GM19463 (cell line): Measurements from ENCODE around the gene ZNF397.

Experiments
- ATAC-seq: cut with Tn5 transposase; IDR thresholded peaks from one replicate; pipeline ENCODE4 v1.9.1; 2021; ENCODE audit warnings: mild to moderate bottlenecking, moderate library complexity; ENCODE audit not compliant: unreplicated experiment

ZNF397 gene

DNA sequence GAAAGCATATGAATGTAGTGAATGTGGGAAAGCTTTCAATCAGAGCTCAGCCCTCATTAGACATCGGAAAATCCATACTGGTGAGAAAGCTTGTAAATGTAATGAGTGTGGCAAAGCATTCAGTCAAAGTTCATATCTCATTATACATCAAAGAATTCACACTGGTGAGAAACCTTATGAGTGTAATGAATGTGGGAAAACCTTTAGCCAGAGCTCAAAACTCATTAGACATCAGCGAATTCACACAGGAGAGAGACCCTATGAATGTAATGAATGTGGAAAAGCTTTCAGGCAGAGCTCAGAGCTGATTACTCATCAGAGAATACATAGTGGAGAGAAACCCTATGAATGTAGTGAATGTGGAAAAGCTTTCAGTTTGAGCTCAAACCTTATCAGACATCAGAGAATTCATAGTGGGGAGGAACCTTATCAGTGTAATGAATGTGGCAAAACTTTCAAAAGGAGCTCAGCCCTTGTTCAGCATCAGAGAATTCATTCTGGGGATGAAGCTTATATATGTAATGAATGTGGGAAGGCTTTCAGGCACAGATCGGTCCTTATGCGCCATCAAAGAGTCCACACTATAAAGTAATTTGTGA lies 5.0 kb downstream of the ZNF397 start:
- ATAC-seq: no peak

GRCh38 chr18:35246831-35247230 lies 6.0 kb downstream of the ZNF397 start:
- no peak for ATAC-seq

GRCh38 chr18:35247412-35248249 lies 6.8 kb downstream of the ZNF397 start:
- no peak for ATAC-seq

GRCh38 chr18:35248429-35248828 lies 7.6 kb downstream of the ZNF397 start:
- no peak for ATAC-seq

DNA sequence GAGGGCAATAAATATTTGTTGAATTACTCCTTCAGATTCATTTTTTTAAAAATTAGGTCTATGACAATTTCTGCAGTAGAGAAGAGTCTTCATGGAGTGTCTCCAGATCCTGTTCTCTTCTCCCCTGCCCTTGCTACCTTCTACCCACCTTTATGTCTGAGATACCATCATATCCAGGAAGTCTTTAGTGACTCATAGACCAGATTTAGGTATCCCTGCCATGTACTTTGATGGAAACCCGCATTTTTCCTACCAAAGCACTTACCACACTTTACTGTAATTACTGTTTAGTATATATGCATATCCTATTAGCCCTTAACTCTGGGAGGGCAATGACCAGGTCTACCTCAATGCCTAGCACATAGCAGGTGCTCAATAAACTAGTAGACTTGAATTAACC lies 11.6 kb downstream of the ZNF397 start:
- ATAC-seq: no peak

- ATAC-seq: no peak
These were observed 12.9 kb downstream of the ZNF397 start for GRCh38 chr18:35253655-35254287.

DNA sequence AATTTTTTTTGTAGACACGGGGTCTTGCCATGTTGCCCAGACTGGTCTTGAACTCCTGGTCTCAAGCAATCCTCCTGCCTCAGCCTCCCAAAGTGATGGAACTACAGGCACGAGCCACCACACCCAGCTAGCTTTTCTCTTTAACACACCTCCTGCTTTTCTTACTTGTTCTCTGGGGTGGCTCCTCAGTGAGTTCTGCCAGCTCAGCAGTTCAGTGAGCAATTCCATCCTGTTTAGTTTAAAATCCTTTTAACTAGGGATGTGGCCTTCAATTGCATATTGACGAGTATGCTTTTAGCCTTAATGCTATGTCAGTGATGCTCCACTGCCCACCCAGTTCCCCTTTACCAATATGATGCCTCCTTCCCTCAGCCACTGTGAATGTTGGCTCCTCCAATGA lies 16.1 kb downstream of the ZNF397 start:
- ATAC-seq: no peak

DNA sequence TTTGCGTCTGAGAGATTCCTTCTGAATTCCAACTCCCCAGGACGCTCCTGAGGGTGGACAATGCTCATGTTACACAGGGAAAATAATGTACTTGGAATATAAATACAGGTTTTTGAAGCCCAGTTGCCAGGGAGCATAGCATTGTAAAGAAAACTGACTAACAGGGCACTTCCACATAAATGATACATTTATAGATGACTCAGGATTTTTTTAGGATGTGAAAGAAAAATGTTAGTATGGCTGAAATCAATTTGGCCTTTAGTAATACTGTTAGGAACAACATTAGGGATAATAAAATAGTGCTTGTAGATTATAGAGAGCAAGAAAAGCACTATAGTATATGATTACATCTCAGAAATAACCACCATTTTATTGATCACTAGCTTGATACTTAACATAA lies 23.6 kb downstream of the ZNF397 start:
- no peak for ATAC-seq

GRCh38 chr18:35267161-35267651 lies 26.4 kb downstream of the ZNF397 start:
- peak; percentile 88 for ATAC-seq

DNA sequence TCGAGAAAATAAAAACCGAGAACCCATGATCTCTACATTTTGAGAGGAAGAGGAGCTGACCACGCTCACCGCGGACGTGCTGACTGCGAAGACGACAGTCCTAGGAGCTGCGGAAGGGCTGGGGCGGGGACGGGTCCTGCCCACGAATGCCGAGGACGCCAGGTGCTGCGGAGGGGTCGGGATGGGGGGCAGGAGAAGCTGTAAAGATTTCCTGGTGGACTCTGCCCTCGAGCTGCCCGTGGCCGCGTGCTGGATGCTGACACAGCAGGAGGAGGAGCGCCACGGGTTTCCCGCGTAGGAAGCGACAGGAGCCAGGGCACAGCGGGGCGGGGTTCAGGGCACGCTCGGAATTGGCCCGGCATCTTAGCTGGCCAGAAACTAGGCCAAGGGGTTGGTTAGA lies 27.0 kb downstream of the ZNF397 start:
- no peak for ATAC-seq

DNA sequence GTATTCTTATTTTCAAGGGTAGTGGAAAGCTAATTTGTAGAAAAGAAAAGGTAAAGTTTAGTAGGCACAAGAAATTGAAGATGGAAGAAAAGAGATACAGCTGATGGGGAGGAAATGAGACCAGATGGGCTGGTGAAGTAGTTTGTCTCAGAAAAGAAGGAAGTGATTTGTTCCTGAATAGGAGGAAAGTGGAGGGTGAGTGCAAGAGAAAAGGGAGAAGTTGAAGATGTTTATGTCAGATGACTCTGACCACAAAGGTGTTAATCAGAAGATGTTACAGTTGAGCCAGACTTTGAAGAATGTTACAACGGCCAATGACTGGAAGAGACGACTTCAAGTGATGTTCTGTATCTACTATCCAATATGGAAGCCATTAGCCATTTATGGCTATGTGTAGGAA lies 28.0 kb downstream of the ZNF397 start:
- ATAC-seq: no peak

GRCh38 chr18:35271656-35272055 lies 30.8 kb downstream of the ZNF397 start:
- no peak for ATAC-seq

DNA sequence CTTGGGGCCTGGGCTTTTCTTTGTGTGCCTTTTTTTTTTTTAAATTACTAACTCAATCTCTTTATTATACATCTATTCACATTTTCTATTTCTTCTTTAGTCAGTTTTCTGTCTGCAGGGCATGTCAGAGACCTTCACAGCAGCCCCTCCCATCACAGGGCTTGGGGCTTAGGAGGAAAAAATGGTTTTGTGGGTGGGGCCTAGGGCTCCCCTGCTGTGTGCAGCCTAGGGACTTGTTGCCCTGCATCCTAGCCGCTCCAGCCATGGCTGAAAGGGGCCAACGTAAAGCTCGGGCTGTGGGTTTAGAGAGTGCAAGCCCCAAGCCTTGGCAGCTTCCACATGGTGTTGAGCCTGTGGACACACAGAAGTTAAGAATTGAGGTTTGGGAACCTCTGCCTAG lies 35.4 kb downstream of the ZNF397 start:
- ATAC-seq: no peak

DNA sequence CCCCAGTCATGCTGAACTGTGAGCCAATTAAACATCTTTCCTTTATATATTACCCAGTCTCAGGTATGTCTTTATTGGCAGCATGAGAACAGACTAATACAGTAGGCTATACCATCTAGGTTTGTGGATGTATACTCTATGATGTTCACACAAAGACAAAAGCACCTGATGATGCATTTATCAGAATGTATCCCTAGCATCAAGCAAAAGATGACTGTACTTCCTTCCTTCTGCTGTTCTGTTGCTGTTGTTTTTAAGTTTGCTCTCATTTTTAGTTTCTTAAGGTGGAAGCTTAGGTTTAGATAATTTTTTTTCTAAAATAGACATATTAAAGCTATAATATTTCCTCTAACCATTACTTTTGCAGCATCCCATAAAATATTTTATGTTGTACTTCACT lies 36.8 kb downstream of the ZNF397 start:
- ATAC-seq: no peak

DNA sequence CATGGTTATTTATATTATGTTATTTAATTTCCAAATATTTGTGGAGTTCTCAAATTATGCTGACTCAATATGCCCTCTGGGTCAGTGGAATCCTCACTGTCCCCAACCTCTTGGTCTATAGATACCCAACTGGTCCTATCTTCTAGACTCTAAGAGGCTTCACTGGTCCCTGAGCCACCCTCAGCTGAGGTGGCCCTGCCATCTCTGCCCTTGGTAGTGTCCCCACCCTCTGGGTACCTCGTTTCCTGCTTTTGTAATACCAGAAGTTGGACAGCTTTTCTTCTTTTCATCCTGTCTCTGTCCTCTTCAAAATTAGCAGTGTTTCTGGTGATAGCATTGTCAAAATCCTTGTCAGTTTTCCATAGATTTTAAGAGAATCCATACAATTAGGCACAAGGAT lies 37.3 kb downstream of the ZNF397 start:
- no peak for ATAC-seq

DNA sequence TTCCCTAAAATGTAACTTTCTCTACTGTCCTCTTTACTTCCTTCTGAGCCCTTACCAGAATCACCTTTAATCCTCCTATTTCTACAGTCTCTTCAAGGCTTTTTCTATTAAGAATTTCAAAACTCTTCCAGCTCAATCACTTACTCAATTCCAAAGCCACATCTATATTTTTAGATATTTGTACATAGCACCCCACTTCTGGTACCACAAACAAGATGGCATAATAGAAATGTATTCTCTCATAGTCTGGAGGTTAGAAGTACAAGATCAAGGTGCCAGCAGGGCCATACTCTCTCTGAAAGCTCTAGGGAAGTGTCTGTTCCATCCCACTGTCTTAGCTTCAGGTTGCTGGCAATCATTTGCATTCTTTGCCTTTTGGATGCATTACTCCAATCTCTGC lies 38.1 kb downstream of the ZNF397 start:
- ATAC-seq: no peak

GRCh38 chr18:35282353-35282752 lies 41.5 kb downstream of the ZNF397 start:
- ATAC-seq: no peak

DNA sequence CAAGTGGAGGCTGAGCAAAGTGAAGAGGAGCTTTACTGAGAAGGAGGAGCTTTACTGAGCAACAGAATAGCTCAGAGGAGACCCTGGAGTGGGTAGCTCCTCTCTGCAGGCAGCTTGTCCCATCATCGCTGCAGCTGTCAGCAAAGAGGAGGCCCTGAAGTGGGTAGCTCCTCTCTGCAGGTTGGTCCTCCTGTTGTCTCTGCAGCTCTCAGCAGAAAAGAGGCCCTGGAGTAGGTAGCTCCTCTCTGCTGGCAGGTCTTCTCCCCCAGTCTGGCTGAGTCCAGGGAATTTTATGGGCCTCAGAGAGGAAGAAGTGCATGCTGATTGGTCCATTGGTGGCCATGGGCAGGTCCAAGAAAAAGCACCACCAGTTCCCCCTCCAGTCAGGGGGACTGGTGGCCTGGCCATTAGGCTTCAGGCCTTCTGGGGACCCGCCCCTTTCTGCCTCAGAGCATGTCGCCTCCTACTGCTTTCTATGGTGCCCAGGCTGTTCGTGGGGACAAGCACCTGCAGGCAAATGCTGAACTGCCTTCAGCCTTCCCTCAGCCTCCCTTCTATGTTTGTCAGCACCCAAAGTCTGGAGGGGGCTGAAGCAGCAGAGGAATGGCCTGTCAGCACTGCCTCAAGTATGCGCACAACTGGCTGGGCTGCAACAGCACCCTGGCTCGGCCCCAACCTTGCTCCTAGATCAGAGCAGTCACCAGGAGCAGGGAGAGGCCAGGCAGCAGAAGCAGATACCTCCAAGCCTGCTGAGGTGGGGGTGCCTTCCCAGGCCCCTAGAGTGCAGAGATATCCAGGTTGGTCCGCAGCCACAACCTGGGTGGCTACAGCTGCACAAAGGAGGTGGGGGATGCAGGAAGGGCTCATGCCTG lies 43.3 kb downstream of the ZNF397 start:
- no peak for ATAC-seq

DNA sequence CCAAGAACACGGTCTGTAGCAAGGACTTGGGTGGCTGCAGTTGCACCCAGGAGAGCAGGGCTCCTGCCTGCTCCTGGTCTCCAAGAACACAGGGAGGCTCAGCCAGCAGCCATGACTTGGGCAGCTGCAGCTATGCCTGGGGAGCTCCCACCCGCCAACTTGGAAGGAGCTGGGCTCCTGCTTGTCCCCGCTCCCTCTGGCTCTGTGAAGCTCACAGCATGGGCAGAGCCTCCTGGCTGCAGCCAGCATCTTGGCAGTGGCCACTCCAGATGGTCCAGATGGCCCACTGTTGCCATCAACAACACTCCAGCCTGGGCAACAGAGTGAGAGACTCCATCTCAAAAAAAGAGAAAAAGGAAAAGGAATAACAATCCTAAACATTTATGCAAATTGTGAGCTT lies 44.0 kb downstream of the ZNF397 start:
- no peak for ATAC-seq

GRCh38 chr18:35289293-35289692 lies 48.5 kb downstream of the ZNF397 start:
- ATAC-seq: no peak

DNA sequence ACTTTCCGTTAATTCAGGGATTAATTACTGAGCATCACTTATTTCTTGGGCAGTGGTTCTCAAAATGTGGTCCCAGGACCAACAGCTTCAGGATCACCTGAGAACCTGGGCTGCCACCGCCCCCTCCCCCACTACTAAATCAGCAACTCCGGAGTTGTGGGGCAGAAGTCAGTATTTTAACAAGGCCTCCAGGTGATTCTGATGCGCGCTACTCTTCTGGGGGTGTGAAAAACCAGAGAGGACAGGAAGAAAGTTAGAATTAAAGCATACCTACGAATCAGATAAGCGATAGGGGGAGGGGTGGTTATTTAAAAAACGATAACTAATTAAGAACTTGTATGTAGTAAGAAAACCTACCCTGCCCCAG lies 48.9 kb downstream of the ZNF397 start:
- peak; percentile 24 for ATAC-seq
